Adrenal gland (tissue), 12 donors: ENCODE measurements around the gene SPTBN4. TPM values are rescaled to one million over a fixed set of nuclear protein-coding genes. Genes with fewer than 3 reads are reported as not detected.
A peak's percentile ranks its signal among the peaks of the same experiment; 100 is the strongest.

Experiments
- DNase-seq, 7 donors: peaks; one replicate each; pipeline ENCODE4 v3.0.0-alpha.2; 2019 to 2020
- H3K27ac ChIP-seq, 5 donors: fragments of 200-600 bp; sonication (generic) in 4 of 5; 1 replicate in 3 of 5; 2 replicates in 2 of 5; pipeline versions ENCODE4 v1.5.1 to v1.8.0; 2016 to 2020; ENCODE audit warnings: mild to moderate bottlenecking in 1 of 5
- H3K27me3 ChIP-seq: fragments of 200-600 bp; 2 replicates; pipeline ENCODE4 v1.8.0; 2021
- H3K36me3 ChIP-seq, 2 donors: fragments of 200-600 bp; replicated peaks in 1 of 2; 1 replicate in 1 of 2; 2 replicates in 1 of 2; pipeline versions ENCODE4 v1.5.1 to v1.8.0; 2018 to 2022
- H3K4me1 ChIP-seq, 2 donors: fragments of 200-600 bp; replicated peaks in 1 of 2; 1 replicate in 1 of 2; 2 replicates in 1 of 2; pipeline versions ENCODE4 v1.5.1 to v1.8.0; 2018 to 2021
- H3K4me3 ChIP-seq, 4 donors: fragments of 200-600 bp; sonication (generic) in 3 of 4; one replicate each; pipeline ENCODE4 v1.5.1; 2016 to 2018
- H3K9me3 ChIP-seq, 3 donors: fragments of 200-600 bp; sonication (generic) in 1 of 3; replicated peaks in 1 of 3; 1 replicate in 2 of 3; 2 replicates in 1 of 3; pipeline versions ENCODE4 v1.5.1 to v1.8.0; 2016 to 2021
- POLR2A ChIP-seq, 2 donors: fragments of 450-650 bp; IDR thresholded peaks; one replicate each; pipeline ENCODE4 v1.6.1; 2017; ENCODE audit warnings: antibody characterized with exemption in 2 of 2, mild to moderate bottlenecking in 2 of 2, moderate library complexity in 1 of 2
- WGBS, 4 donors: extraction: QIAGEN DNeasy Blood & Tissue Kit in 2 of 4; methylation state at CpG; one replicate each; pipeline versions ENCODE4 v1.1.5 to v1.1.7; 2013 to 2017; 5-methylcytosine and 5-hydroxymethylcytosine counted together
- intact Hi-C, 2 donors: fragments of 100-400 bp; cut with DNase I; formaldehyde crosslinking; loops; one replicate each; pipeline versions ENCODE4 v1.14.1 to v1.15.0; 2022 to 2023
- polyA plus RNA-seq, 3 donors: library from polyadenylated mRNA; stranded (reverse); fragments of 200-250 nt in 2 of 3; fragments of 350-450 nt in 1 of 3; fragmentation: Illumina TruSeq in 1 of 3; extraction: RNeasy Lipid Tissue Mini Kit (QIAGEN cat#74804) in 1 of 3; gene quantifications; one replicate each; pipeline ENCODE4 v1.2.3, GENCODE V29; 2013 to 2014
- total RNA-seq, 9 donors: library from RNA; depleted of rRNA in 4 of 9; stranded (reverse); fragments of >200 nt in 4 of 9; fragments of 120-200 nt in 1 of 9; fragmentation: NEBNext Ultra II Directional in 1 of 9; extraction: Animal tissue kit (Norgen Biotek cat#: 25700) in 1 of 9; gene quantifications; one replicate each; pipeline versions ENCODE4 v1.1.0 to v1.2.4, GENCODE V29; 2013 to 2023
- TF ChIP-seq, protein P1 (sequence below), 6 experiments: fragments of 450-650 bp in 4 of 6; fragments of 200-600 bp in 2 of 6; sonication (generic) in 1 of 6; IDR thresholded peaks; 1 replicate in 5 of 6; 2 replicates in 1 of 6; pipeline versions ENCODE4 v1.5.1 to v1.8.0; 2016 to 2021; ENCODE audit warnings: antibody characterized with exemption in 6 of 6, mild to moderate bottlenecking in 2 of 6, moderate library complexity in 1 of 6
- donor health status: healthy with polysubstance abuse.
- donor health status: Bipolar disorder and iron deficiency.
- donor health status: DM: yes; HTN: yes; CAD: no.
- donor health status: DM: no; HTN: no; CAD: no.
- donor health status: DM: no; HTN: no; CAD: no.
- donor health status: DM: yes; HTN: yes; CAD: no.

SPTBN4 gene
- total and polyA plus RNA-seq, 12 donors: 0.91 to 46.7 (median 3.3) TPM

DNA sequence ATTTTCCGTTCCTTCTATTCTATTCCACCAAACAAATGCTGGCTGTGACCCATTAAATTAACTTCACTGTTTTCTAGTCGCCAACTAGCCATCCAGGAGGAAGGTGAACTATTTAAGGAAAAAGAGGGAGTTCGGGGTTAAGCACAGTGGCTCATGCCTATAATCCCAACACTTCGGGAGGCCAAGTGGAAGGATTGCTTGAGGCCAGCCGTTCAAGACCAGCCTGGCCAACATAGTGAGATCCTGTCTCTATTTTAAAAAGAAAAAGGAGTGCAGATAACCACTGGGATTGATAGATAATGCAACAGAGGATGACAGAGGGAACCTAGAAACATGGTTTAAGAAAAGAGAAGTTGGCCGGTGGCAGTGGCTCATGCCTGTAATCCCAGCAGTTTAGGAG, 44.7 kb downstream of the SPTBN4 start:
- no peak for TF ChIP-seq POLR2A (IDR thresholded peaks at IDR 0.05)
- TF ChIP-seq, protein P1, sequence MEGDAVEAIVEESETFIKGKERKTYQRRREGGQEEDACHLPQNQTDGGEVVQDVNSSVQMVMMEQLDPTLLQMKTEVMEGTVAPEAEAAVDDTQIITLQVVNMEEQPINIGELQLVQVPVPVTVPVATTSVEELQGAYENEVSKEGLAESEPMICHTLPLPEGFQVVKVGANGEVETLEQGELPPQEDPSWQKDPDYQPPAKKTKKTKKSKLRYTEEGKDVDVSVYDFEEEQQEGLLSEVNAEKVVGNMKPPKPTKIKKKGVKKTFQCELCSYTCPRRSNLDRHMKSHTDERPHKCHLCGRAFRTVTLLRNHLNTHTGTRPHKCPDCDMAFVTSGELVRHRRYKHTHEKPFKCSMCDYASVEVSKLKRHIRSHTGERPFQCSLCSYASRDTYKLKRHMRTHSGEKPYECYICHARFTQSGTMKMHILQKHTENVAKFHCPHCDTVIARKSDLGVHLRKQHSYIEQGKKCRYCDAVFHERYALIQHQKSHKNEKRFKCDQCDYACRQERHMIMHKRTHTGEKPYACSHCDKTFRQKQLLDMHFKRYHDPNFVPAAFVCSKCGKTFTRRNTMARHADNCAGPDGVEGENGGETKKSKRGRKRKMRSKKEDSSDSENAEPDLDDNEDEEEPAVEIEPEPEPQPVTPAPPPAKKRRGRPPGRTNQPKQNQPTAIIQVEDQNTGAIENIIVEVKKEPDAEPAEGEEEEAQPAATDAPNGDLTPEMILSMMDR (IDR thresholded peaks at IDR 0.05): no peak
- Histone ChIP-seq H3K9me3 (no peaks in the 10 kb centered on the region), H3K4me1 (peaks cover 0 to 7% of the 10 kb centered on the region in 2 donors), H3K27me3 (peaks cover 13% of the 10 kb centered on the region), H3K36me3 (no peaks in the 10 kb centered on the region), H3K27ac (no peak overlapping the region), H3K4me3 (no peak overlapping the region)
- intact Hi-C loops: no loop called here
- 78 to 86% (median 83%) methylated on average over 6 of the region's 6 CpGs for WGBS, 4 donors
- no peak for DNase-seq

- Histone ChIP-seq H3K4me1 (peaks cover 0 to 7% of the 10 kb centered on the region in 2 donors), H3K4me3 (no peak overlapping the region), H3K36me3 (no peaks in the 10 kb centered on the region), H3K9me3 (no peaks in the 10 kb centered on the region), H3K27ac (no peak overlapping the region), H3K27me3 (peaks cover 13% of the 10 kb centered on the region)
- no peak for DNase-seq
- TF ChIP-seq, protein P1 (IDR thresholded peaks at IDR 0.05): no peak
- TF ChIP-seq POLR2A (IDR thresholded peaks at IDR 0.05): no peak
- WGBS, 4 donors: 14 to 25% (median 17%) methylated on average over 1 of the region's 1 CpG
- intact Hi-C loops: no loop called here
These were observed 45.3 kb downstream of the SPTBN4 start for GRCh38 chr19:40512110-40512472.

DNA sequence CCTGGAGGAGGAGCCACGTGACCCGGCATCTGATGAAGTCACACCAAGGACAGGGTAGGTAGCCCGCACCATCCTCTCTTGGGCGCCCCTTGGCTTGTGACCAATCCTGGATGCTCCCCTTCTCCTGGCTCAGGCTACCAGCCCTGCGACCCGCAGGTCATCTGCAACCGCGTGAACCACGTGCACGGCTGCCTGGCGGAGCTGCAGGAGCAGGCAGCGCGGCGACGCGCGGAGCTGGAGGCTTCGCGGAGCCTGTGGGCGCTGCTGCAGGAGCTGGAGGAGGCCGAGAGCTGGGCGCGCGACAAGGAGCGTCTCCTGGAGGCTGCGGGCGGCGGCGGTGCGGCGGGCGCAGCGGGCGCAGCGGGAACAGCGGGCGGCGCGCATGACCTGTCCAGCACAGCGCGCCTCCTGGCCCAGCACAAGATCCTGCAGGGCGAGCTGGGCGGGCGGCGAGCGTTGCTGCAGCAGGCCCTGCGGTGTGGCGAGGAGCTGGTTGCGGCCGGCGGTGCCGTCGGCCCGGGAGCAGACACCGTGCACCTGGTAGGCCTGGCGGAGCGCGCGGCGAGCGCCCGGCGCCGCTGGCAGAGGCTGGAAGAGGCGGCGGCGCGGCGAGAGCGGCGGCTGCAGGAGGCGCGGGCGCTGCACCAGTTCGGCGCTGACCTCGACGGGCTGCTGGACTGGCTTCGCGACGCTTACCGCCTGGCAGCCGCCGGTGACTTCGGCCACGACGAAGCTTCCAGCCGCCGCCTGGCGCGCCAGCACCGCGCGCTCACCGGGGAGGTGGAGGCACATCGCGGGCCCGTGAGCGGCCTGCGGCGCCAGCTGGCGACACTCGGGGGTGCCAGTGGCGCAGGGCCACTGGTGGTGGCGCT, 45.9 kb downstream of the SPTBN4 start:
- peak in 3 of 7 donors; percentile 20 to 40 (median 32) for DNase-seq
- H3K4me3 ChIP-seq: peak overlapping the region in 1 of 4 donors; percentile 2
- TF ChIP-seq POLR2A (IDR thresholded peaks at IDR 0.05): no peak
- TF ChIP-seq, protein P1 (IDR thresholded peaks at IDR 0.05): no peak
- peaks cover 0 to 7% of the 10 kb centered on the region in 2 donors for H3K4me1 ChIP-seq
- H3K27me3 ChIP-seq: peaks cover 13% of the 10 kb centered on the region
- intact Hi-C loops: no loop called here
- H3K9me3 ChIP-seq: no peaks in the 10 kb centered on the region
- no peak overlapping the region for H3K27ac ChIP-seq
- no peaks in the 10 kb centered on the region for H3K36me3 ChIP-seq
- 6 to 12% (median 10%) methylated on average over 20 to 105 of the region's 105 CpGs for WGBS, 4 donors

DNA sequence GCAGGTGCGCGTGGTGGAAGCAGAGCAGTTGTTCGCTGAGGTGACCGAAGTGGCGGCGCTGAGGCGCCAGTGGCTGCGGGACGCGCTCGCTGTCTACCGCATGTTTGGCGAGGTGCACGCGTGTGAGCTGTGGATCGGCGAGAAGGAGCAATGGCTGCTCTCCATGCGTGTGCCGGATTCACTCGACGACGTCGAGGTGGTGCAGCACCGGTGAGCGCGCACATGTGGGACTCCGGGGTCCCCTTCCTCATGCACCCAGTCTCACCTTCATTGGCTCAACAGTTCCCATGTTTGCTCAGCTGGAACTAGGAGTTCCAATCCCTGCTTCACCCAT, 46.5 kb downstream of the SPTBN4 start:
- TF ChIP-seq, protein P1 (IDR thresholded peaks at IDR 0.05): no peak
- no peak for TF ChIP-seq POLR2A (IDR thresholded peaks at IDR 0.05)
- Histone ChIP-seq H3K4me1 (peaks cover 0 to 7% of the 10 kb centered on the region in 2 donors), H3K9me3 (no peaks in the 10 kb centered on the region), H3K4me3 (no peak overlapping the region), H3K27me3 (peaks cover 16% of the 10 kb centered on the region), H3K27ac (no peak overlapping the region), H3K36me3 (no peaks in the 10 kb centered on the region)
- intact Hi-C loops: no loop called here
- WGBS, 4 donors: 61 to 86% (median 67%) methylated on average over 15 to 27 of the region's 27 CpGs
- no peak for DNase-seq
